ENCODE data around the gene PHF21A.
A peak's percentile ranks its signal among the peaks of the same experiment; 100 is the strongest.
"Not testable (repeated sequence)": the region's sequence is repeated elsewhere in the genome, so short reads cannot be mapped to it uniquely, and the experiment has no call there.

Gene PHF21A

DNA sequence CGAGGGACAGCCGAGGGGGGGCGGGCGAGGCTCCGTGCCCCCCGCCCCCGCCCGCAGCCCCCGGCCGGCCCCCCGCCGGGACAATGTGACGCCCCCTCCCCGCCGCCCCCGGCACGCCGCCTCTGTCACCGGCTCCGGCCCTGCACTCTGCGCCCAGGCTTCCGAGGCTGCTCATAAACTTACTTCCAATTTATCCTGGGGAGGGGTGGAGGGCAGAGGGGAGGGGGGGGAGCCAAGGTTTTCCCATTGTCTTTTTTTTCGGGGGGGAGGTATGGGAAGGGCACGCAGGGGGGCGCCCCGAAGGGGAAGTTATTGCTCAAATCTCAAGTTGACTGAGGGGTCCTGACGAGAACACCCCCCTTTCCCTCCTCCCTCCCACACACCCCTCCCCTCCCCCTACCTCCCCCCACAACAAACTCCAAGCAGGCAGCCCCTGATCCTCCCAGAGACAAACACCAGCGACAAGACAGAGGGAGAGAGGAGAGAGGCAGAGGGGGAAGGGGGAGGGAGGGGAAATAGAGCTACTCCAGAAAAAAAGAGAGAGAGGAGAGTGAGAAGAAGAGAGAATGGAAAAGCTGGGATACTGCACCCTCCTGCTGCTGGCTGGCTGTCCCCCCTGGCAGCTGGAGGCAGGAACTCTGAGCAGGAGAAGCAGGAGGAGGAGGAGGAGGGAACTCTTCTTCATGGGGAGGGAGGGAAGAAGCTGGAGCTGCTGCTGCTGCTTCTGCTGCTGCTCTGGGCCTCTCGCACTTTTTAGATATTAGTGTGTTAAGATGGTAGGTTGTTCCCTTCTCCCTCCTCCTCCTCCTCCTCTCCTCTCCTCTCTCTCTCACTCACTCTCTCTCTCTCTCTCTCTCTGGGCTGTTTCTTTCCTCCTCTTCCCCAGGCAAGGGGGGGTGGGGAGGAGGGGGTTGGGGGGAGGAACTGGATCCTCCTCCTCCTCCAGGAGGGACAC is 631 bp downstream of the PHF21A start:
- peak; percentile 47 for DNase-seq (ENCODE audit: low spot score)

DNA sequence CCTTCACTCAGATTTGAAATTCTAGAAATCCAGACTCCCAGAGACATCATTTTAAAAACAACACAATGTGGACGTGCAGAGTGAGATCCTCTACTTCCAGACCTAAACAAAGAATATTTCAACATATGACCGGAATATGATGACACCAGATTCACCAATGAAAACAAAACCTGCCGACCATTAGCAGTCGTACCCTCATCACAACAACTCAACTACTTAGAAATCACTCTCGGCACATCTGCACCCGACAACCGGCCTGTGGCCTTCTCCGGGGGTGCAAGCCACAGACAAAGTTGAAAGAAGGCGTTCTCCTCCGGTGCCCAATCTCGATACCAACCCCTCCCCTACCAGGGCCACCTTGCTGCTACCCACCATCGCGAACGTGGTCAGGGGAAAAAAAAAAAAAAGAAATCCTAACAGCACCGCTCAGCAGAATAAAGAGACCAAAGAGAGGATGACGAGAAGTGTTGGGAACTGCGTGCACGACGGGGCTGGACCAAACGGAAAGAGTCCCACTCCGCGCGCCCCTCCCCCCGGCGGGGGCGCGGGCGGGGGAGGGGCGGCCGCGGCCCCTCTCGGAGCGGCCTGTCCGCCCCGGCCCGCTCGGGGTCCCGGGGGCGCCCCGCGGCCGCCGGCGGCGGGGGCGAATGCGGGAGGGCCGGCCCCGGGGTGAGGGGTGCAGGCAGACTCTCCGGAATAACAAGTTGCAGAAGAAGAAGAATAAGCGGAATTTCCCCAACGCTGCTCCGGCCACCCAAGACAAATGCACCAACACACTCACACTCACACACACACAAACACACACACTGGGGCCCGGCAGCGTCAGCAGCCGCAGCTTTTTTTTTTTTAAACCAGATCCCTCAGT is 1.7 kb downstream of the PHF21A start:
- no peak for DNase-seq (ENCODE audit: low spot score)

DNA sequence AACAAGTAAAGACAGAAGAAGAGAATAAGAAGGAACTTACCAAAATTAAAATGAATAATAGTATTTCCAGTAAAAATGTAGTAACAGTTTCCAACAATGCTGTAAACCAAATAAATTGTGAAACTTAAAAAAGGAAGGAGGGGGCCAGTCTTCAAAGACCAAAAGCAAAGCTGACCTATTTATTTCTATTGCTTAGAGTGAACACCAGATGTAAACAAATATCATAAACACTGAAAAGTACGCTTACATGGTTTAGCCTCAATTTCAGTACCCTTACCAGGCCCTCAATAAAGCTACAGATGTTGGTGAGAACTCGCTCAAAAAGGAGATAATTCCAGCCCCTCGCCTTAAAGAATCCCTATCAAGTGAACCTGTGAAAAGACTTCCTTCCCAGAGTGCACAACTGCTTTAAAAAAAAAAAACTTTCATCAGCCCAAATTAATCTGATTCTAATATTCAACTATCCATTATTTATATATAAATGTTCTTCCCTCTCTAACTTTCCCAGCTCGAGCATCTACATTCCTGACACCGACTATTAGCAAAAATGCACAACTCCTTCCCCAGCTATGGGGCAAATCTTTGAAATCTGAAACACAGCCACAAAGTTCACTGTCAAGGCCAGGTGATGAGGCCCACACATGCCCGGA is 2.4 kb downstream of the PHF21A start:
- no peak for DNase-seq (ENCODE audit: low spot score)

DNA sequence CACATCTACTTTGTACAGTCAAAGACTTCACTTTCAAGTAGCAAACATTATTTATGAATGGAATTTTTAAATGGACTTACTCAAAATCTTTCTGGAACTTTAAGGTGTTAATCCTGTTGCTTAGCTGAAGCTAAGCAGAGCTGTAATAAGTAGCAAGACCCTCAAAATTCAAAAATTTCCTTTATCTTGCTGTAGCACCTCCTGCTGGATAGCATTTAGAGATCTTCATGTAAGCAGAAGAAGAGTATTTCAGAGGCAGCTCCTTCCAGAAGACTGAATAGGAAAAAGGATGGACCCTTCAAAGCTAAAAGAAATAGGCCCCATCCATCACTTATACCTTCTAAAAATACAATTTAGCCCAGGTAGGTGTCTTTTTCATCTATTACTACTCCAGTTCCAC is 3.4 kb downstream of the PHF21A start:
- DNase-seq (ENCODE audit: low spot score) = no peak

DNA sequence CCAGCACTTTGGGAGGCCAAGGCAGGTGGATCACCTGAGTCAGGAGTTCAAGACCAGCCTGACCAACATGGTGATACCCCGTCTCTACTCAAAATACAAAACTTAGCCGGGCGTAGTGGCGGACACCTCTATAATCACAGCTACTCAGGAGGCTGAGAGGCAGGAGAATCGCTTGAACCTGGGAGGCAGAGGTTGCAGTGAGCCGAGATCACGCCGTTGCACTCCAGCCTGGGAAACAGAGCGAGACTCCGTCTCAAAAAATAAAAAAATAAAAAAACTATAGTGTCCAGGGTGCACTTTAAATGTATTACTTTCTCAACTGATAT is 4.6 kb downstream of the PHF21A start:
- not testable (repeated sequence) for DNase-seq (ENCODE audit: low spot score)

DNA sequence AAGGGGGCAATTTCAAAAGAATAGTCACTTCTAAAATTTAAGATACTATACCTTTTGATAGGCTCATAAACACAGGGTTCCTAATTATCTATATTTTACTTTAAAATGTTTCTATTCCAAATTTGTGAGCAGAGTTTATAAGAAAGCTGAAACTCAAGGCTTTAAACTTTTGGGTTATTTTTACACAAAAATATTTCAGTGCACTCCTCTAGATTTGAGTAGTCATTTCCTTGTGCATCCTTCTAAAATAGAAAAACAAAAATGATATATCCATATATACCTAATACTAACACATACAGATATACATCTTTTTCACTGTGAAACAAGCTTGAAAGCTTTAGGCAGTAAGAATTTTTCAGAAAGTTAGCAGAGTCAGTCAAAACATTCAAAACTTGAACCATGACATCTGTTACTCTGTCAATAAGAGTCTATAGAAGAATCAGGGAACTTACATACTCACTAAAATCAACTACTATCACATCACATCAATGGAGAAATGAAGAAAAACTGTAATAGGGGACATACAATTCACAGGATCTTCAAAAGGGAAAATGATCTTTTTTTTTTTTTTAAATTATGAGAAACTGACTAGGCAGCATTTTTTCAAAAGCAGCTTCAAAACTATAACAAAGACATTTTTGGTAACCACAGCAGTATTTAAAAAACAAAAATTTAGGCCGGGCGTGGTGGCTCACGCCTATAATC is 5.1 kb downstream of the PHF21A start:
- no peak for DNase-seq (ENCODE audit: low spot score)

DNA sequence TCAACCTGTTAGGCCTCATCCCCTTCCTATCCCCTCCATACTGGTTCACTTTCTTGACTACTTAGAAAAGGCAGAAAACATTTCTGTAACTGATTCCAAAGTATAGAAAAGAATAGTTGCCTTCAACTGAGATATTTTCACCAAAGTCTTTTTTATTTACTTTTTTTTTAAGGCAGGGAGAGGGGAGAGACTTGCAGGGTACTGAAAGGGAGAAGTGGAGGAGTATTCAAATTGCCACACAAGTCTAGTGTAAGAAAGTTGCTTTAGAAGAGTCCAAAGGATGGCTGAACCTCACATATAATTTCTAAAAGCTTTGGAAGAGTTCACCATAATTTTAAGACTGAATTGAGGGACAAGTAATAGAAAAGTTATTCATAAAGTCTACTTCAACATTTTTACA is 6.3 kb downstream of the PHF21A start:
- DNase-seq (ENCODE audit: low spot score) = no peak

DNA sequence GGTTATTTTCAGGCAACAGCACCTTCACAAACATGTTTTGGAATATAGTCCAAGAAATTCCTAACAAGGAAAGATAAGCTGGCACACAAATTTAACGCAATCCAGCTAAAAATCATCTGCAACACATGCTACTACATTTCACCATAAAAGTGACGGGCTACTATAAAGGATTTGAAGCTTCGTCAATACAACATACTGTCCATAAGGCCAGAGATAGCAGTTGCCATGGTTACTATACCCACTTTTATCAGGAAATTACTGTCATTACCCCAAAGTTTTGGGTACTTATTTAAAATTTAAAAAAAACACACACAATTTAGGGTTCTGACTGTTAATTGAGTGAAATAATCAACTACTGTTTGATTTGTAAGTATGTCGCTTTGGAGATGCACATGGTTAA is 6.9 kb downstream of the PHF21A start:
- DNase-seq (ENCODE audit: low spot score) = no peak

DNA sequence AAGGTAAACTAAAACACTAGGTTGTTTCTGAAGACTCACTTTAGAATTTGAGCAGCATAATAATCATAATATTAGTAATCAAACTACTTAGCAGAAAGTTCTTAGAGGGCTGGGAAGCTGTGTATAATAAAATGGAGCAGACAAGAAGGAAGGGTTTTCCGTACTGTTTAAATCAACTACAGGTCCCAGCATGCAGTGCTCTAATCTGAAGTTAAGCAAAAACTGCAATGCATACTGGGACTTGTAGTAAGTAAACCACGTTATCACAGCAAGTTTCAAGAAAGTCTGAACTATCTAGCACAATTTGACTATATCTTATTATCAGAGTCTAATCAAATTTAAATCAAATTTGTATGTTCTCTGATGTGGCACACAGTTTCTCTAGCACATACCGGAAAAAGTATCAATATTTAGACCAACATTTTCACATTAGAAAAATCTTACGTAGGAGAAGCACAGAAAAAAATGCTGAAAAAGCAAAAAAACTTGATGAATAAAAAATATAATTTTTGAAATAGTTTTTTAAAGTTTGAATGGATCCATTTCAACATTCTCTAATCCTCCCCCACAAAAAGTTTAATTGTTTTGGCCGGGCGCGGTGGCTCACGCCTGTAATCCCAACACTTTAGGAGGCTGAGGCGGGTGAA is 8.2 kb downstream of the PHF21A start:
- peak; percentile 36 for DNase-seq (ENCODE audit: low spot score)

DNA sequence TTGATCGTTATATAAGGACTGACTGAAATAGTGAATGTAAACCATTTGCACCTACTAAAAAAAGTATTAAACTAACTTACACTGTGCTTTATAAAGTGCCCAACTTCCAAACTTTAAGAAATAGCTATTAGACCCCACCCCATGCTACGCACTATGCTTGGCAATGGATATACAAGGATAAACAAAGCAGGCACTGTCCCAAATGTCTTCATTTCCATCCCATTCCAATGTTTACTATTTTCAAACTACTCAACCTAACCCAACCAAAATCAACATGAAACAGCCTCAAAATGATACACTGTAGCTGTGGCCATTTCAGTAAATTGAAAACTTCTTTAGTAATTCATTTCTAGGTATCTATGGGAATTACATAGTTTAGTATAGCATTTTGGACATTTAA is 12.5 kb downstream of the PHF21A start:
- DNase-seq (ENCODE audit: low spot score) = no peak

DNA sequence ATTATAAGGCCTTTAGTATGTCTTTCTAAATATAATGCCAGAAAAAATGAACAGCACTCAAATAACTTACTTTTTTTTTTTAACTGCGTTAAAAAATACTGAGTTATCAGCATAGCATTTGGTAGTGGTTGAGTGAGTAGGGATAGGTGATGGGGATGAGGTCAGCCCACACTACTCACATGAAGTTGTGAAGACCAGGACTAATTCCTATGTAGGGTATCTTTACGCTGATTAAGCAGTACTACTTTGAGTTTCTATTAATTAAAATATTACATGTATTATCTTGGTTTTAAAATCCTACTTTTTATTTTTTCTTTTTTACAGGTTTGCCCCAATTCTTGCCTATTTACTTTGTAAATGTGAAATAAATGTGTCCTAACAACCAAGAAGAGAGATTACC is 13.5 kb downstream of the PHF21A start:
- DNase-seq (ENCODE audit: low spot score) = no peak

DNA sequence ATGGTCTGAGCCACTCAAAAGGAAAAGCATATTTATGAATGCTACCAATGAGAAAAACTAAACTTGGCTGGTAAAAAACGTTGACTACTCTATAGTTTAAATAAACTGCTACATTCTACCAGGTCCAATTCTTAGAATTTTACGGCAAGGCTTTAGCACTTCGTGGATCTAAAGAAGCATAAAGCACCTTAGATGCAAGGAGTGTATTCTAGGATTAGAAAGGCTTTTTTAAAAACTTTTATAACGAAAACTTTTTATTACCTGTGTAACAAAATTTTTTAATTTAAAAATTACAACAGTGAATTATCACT is 13.9 kb downstream of the PHF21A start:
- no peak for DNase-seq (ENCODE audit: low spot score)

DNA sequence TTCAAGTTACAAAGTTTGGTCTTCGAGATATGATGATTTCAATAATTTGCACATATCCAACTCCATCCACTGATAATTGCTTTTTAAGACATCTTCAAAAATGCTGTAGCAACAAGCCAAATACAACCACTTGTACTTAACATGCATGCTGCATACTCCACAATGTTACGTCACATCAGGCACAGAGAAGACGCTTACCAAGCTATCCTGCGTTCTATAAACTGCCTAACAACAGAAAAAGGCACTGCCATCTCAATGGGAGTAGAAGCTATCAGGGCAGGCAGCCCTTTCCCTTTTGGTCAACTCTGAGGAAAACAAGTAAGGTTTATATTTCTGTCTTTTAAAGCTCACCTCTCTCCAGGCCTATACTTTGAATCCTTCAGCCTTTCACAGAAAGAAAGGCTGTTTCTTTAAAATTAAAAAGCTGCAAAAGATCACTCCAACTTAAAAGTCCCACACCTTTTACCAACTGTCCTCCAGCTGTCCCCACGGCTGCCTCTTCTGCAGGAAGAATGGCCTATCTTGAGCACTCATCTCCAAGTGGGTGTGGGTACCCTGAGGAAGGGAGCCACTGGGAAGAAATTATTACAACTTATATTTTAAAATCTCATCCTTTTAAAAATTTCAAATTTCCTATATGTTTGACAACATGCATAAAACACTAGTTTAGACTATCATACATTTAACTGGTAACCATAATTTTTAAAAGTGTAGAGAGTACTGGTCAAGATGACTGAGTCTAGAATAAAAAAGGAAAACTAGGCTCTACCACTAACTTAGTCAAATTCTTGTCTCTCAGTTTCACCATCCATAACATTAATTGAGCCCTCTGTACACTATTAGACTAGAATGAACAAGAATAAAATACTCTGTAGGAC is 14.5 kb downstream of the PHF21A start:
- DNase-seq (ENCODE audit: low spot score) = no peak

DNA sequence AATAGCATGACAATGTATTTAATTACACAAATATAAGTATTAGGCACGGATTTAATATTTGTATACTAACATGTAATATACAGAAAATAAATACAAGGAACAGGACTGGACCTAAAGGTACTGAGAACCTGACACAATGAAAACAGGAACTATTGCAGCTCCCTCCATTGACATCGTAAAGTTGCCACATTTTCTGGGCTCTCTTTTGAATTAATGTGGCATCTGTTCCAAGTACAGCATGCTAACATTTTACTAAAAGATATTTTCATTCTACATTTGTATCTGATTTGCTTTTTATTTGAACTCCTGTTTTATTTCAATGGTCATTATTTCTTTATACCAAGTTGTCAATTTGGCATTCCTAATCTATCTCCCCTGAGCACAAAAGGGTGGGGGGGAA is 15.3 kb downstream of the PHF21A start:
- no peak for DNase-seq (ENCODE audit: low spot score)

DNA sequence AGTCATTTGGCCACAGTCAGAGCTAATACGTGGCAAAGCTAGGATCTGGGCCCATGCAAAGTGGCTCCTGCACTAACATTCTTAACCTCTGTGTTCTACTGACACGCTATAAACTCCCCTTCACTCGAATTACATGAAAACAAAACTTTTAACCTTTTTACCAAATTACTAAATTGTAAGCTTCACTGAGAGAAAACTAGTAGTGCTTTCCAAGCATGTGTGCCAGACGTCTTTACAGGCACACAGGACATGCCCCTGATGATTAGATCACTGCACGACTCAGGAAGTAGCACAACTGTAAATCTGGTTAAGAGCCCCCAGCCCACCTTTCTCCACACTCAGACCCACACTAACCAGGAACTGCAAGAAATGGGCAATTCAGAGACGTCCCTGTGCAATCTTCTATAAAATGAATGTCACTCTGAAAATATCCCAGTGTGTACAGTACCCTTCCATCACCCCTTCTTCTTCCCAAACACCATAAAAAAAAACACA is 16.1 kb downstream of the PHF21A start:
- no peak for DNase-seq (ENCODE audit: low spot score)

DNA sequence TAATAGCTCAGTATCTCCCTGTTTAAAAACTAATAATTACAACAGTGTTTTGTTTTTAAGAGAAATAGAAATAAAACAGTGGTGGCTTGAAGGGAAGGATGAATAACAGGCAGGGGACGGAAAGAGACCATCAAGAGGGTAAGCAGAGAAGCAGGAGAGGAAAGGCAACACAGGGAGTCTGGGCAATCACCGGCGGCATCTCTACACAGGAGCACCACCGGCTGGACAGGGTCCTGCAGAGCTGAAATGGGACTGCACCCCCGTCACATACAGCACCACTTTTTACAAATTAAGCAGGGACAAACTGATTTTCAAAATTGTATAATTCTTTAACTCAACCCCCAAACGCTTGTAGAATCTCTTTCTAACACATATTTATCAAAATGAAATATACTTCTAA is 18.4 kb downstream of the PHF21A start:
- DNase-seq (ENCODE audit: low spot score) = no peak

DNA sequence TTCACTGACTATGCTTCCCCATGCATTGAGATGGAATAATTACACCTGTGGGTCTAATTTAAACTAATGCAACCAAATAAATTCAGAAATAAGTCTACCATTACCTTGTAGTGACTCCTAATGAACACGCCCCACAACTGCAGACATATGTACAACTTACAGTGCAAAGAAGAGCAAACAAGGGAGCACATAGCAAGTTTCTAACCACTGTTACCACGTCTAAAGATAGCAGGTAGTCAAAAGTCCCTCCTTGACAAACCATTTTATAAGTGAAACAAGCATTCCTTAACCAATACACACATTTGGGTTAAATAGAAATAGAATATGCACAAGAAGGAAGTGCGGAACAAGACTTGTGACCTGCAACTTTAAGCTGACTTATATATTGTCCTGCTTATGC is 20.6 kb downstream of the PHF21A start:
- DNase-seq (ENCODE audit: low spot score) = no peak

DNA sequence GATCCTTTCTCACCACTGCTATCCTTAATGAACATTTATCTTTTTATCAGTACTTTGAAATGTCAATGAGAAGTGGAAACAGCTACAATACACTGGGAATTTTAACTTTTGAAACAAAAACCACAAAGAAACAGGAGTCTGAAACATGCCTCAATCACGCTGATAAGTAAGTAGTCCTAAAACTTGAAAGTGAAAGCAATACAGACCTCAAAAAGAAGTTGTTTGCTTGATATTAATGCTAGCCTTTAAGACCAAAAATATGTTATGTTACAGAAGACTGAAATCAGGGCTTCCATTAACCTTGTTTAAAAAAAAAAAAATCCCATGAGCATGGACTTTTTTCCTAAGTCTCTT is 21.3 kb downstream of the PHF21A start:
- no peak for DNase-seq (ENCODE audit: low spot score)

DNA sequence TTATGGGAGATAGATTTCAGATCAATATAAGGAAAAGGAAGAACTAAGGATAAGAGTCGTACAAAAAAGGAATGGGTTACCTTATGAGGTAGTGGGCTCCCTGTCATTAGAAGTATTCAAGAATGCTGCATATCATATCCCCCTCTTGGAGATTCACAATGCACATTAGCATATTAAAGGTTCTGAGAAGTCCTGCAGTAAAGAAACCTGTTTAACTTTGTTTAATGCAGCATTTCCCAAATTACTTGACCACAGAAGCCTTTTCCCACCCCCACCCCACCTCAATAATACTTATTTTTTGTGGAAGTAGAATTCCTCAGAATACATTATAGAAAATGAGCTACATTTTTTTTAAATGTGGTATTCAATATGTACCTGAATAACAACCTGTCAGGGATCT is 30.9 kb downstream of the PHF21A start:
- no peak for DNase-seq (ENCODE audit: low spot score)

DNA sequence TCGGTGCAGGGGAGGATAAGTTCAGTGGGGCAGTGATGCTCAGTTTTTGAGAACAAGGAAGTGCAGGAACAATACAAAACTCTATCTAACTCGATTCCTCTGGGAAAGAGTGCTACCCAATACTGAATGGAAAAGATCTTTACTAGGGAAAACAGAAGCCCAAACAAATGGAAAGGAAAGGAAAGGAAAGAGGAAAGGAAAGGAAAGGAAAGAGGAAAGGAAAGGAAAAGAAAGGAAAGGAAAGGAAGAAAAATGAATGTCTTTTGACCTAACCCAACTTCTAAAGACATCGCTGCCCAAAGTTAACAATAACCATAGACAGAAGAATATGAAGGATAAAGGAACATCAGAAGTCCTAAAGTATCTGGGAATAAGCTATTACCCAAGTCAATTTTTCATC is 41.6 kb downstream of the PHF21A start:
- no peak for DNase-seq (ENCODE audit: low spot score)

DNA sequence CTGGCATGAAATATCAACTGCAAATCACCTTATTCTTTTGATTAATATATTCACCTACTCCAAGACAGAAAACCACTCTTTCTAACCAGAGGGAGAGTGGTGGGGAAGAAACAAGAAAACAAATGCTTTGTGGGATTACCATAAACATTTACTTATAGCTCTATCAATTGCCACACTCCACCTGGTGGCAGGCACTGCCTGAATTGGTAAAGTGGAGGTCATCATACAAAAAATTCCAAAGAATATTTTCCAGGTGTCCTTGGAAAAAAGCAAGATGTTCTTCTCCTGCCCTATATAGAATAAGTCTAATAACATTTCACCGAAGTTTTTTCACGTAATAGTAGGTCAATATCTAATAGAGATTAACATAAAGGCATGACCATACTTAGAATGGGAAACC is 45.3 kb downstream of the PHF21A start:
- DNase-seq (ENCODE audit: low spot score) = no peak

Measured in LoVo (cell line).